ENCODE data around the gene RPS4Y1. TPM values are rescaled to one million over a fixed set of nuclear protein-coding genes. Genes with fewer than 3 reads are reported as not detected.

RPS4Y1 gene
- total RNA-seq, 6 donors from 2014 or later = 0.72 to 241 (median 94.1) TPM

- Histone ChIP-seq H3K27me3 (no peaks in the 10 kb centered on the region), H3K27ac (no peak overlapping the region), H3K36me3 (no peaks in the 10 kb centered on the region), H3K4me1 (no peaks in the 10 kb centered on the region), H3K9me3 (no peaks in the 10 kb centered on the region), H3K4me3 (no peak overlapping the region)
- TF ChIP-seq POLR2A (IDR thresholded peaks at IDR 0.05) = no peak
- TF ChIP-seq CTCF (IDR thresholded peaks at IDR 0.05) = no peak
- no peak for TF ChIP-seq POLR2AphosphoS5 (IDR thresholded peaks at IDR 0.05)
- no peak for TF ChIP-seq EP300 (IDR thresholded peaks at IDR 0.05)
- DNase-seq (no peak), ATAC-seq (ENCODE audit: low FRiP score in 2 of 2) (no peak)
- 41% methylated on average over 3 of the region's 3 CpGs; no CpG with 5 or more reads in 1 of the 2 donors for WGBS, 2 donors
These were observed 16.9 kb upstream of the RPS4Y1 start for GRCh38 chrY:2824471-2824870.

GRCh38 chrY:2828497-2828896, 12.9 kb upstream of the RPS4Y1 start:
- ATAC-seq (ENCODE audit: low FRiP score in 2 of 2) (no peak), DNase-seq (no peak)
- no peaks in the 10 kb centered on the region for H3K27me3 ChIP-seq
- H3K4me3 ChIP-seq = no peak overlapping the region
- H3K9me3 ChIP-seq = no peaks in the 10 kb centered on the region
- no peaks in the 10 kb centered on the region for H3K4me1 ChIP-seq
- no peaks in the 10 kb centered on the region for H3K36me3 ChIP-seq
- TF ChIP-seq POLR2A (IDR thresholded peaks at IDR 0.05) (no peak), CTCF (IDR thresholded peaks at IDR 0.05) (no peak), EP300 (IDR thresholded peaks at IDR 0.05) (no peak), POLR2AphosphoS5 (IDR thresholded peaks at IDR 0.05) (no peak)
- no peak overlapping the region for H3K27ac ChIP-seq
- 62% methylated on average over 4 of the region's 5 CpGs; no CpG with 5 or more reads in 1 of the 2 donors for WGBS, 2 donors

GRCh38 chrY:2835230-2835629, 6.2 kb upstream of the RPS4Y1 start:
- H3K4me1 ChIP-seq = no peaks in the 10 kb centered on the region
- H3K27ac ChIP-seq = no peak overlapping the region
- TF ChIP-seq POLR2AphosphoS5 (IDR thresholded peaks at IDR 0.05) = no peak
- TF ChIP-seq POLR2A (IDR thresholded peaks at IDR 0.05) = no peak
- TF ChIP-seq EP300 (IDR thresholded peaks at IDR 0.05) = no peak
- TF ChIP-seq CTCF (IDR thresholded peaks at IDR 0.05) = no peak
- no peaks in the 10 kb centered on the region for H3K9me3 ChIP-seq
- DNase-seq (no peak), ATAC-seq (ENCODE audit: low FRiP score in 2 of 2) (no peak)
- H3K36me3 ChIP-seq = no peaks in the 10 kb centered on the region
- H3K4me3 ChIP-seq = no peak overlapping the region
- H3K27me3 ChIP-seq = no peaks in the 10 kb centered on the region

GRCh38 chrY:2837078-2837477, 4.3 kb upstream of the RPS4Y1 start:
- no peak for DNase-seq
- Histone ChIP-seq H3K27ac (no peak overlapping the region), H3K4me1 (peaks cover 0 to under 1% (median 0%) of the 10 kb centered on the region in 4 donors), H3K9me3 (no peaks in the 10 kb centered on the region), H3K36me3 (no peaks in the 10 kb centered on the region), H3K27me3 (no peaks in the 10 kb centered on the region), H3K4me3 (no peak overlapping the region)
- TF ChIP-seq POLR2AphosphoS5 (IDR thresholded peaks at IDR 0.05) = no peak
- TF ChIP-seq CTCF (IDR thresholded peaks at IDR 0.05) = no peak
- TF ChIP-seq EP300 (IDR thresholded peaks at IDR 0.05) = no peak
- no peak for TF ChIP-seq POLR2A (IDR thresholded peaks at IDR 0.05)
- no peak for ATAC-seq (ENCODE audit: low FRiP score in 2 of 2)
- WGBS, 2 donors = no CpG with 5 or more reads among the region's 2 CpGs

- 50% methylated on average over 1 of the region's 1 CpG; no CpG with 5 or more reads in 1 of the 2 donors for WGBS, 2 donors
- H3K4me1 ChIP-seq = peaks cover 0 to 8% (median 0%) of the 10 kb centered on the region in 4 donors
- H3K36me3 ChIP-seq = no peaks in the 10 kb centered on the region
- H3K27me3 ChIP-seq = no peaks in the 10 kb centered on the region
- TF ChIP-seq POLR2AphosphoS5 (IDR thresholded peaks at IDR 0.05) (no peak), CTCF (IDR thresholded peaks at IDR 0.05) (no peak), EP300 (IDR thresholded peaks at IDR 0.05) (no peak), POLR2A (IDR thresholded peaks at IDR 0.05) (no peak)
- H3K4me3 ChIP-seq = no peak overlapping the region
- H3K27ac ChIP-seq = no peak overlapping the region
- DNase-seq (no peak), ATAC-seq (ENCODE audit: low FRiP score in 2 of 2) (no peak)
- no peaks in the 10 kb centered on the region for H3K9me3 ChIP-seq
These were observed 3.5 kb upstream of the RPS4Y1 start for GRCh38 chrY:2837932-2838331.
